ENCODE data around the gene TMEM239. TPM values are rescaled to one million over a fixed set of nuclear protein-coding genes. Genes with fewer than 3 reads are reported as not detected.

Gene TMEM239
- total and polyA plus RNA-seq, 2 of the 8 experiments (the other 6 are each of a cell fraction or from before 2014, with no cell fraction given) = not detected

- peak; percentile 69 for TF ChIP-seq SUZ12 (IDR thresholded peaks at IDR 0.05; ENCODE audit: low read length)
- no peak for TF ChIP-seq FOSL1 (IDR thresholded peaks at IDR 0.05; ENCODE audit: insufficient read depth, low read depth, low read length)
- TF ChIP-seq SIX5 (IDR thresholded peaks at IDR 0.05; ENCODE audit: low read depth, low read length) = no peak
- peak; percentile 54 for TF ChIP-seq KDM4A (IDR thresholded peaks at IDR 0.05; ENCODE audit: low read depth, low read length, severe bottlenecking)
- peak overlapping the region; percentile 15 to 57 (median 28) for H3K4me3 ChIP-seq (ENCODE audit: extremely low read depth in 1 of 4, insufficient read depth in 2 of 4, low read depth in 3 of 4, low read length in 4 of 4)
- H2BK20ac ChIP-seq (ENCODE audit: low read length) = no peak overlapping the region
- peaks cover 20 to 39% (median 31%) of the 10 kb centered on the region in 4 experiments for H3K27me3 ChIP-seq (replicated peaks in 1 of 4; ENCODE audit: control insufficient read depth in 3 of 4, extremely low read depth in 1 of 4, insufficient read depth in 3 of 4, low read length in 3 of 4)
- H3K4ac ChIP-seq (replicated peaks; ENCODE audit: insufficient read length, low read depth, low read length) = no peak overlapping the region
- no peaks in the 10 kb centered on the region for H3K79me2 ChIP-seq (ENCODE audit: control insufficient read depth in 1 of 2, insufficient read depth in 2 of 2, low read length in 2 of 2)
- H3K9me3 ChIP-seq (ENCODE audit: insufficient read depth in 2 of 2, low read depth in 1 of 2, low read length in 1 of 2) = no peaks in the 10 kb centered on the region; a peak in 1 of 4 replicates
- H3K36me3 ChIP-seq (ENCODE audit: control insufficient read depth in 2 of 4, insufficient read depth in 4 of 4, low read length in 3 of 4) = 0 out of 8 replicates have a peak, but pooled peaks cover 0 to 2% (median 0%) of the 10 kb centered on the region in 4 experiments
- H4K8ac ChIP-seq (ENCODE audit: extremely low read depth, insufficient read depth, low read length) = peak overlapping the region; percentile 75
- no peak overlapping the region; the same call in none of the 2 replicates for H2AFZ ChIP-seq (ENCODE audit: low read length)
- no peak overlapping the region for H3K23ac ChIP-seq (ENCODE audit: insufficient read length)
- H3K27ac ChIP-seq (ENCODE audit: low read depth, low read length) = no peak overlapping the region
- H2BK120ac ChIP-seq (replicated peaks; ENCODE audit: low read depth, low read length) = no peak overlapping the region
- DNase-seq (ENCODE audit: low read depth in 1 of 2, low spot score in 2 of 2) = peak in 1 of 2 experiments; percentile 70
- no peak overlapping the region; the same call in 1 of the 2 replicates for H2BK12ac ChIP-seq (ENCODE audit: low read depth, low read length)
- ChIA-PET POLR2A (ENCODE audit: partially characterized antibody) (interaction anchor here (1.4 to 2.8 kb wide), 3 partner anchors 20 to 226 kb away, joined by 4 to 10 read pairs (median 4); partner anchors contain the start of genes MRPS26, PCED1A and VPS16), CTCF (ENCODE audit: partially characterized antibody) (interaction anchor here (0.7 to 1.7 kb wide), 3 partner anchors 24 to 135 kb away, joined by 3 to 4 read pairs (median 4); no protein-coding TSS in a partner anchor)
- FAIRE-seq = no peak
- H2BK15ac ChIP-seq (ENCODE audit: low read length) = 0 out of 2 replicates have a peak overlapping the region, but pooled peaks have one; percentile 72
- H4K5ac ChIP-seq (ENCODE audit: insufficient read length, low read depth, low read length) = no peak overlapping the region
- H4K91ac ChIP-seq (replicated peaks; ENCODE audit: insufficient read length, low read length) = no peak overlapping the region
- no peak overlapping the region for H3K18ac ChIP-seq (ENCODE audit: extremely low read depth, low read length)
- H3K9ac ChIP-seq (replicated peaks in 1 of 4; ENCODE audit: extremely low read depth in 1 of 4, low read depth in 3 of 4, low read length in 3 of 4) = no peak overlapping the region
- H2AK5ac ChIP-seq (ENCODE audit: low read depth, low read length) = no peak overlapping the region
- peak overlapping the region; percentile 72 to 76 for H3K4me2 ChIP-seq (ENCODE audit: insufficient read depth in 1 of 2, low read depth in 2 of 2, low read length in 2 of 2)
- no peak overlapping the region for H3K56ac ChIP-seq (replicated peaks; ENCODE audit: insufficient read length, low read depth, low read length)
- H3K14ac ChIP-seq (ENCODE audit: insufficient read length) = no peak overlapping the region
- H2BK5ac ChIP-seq (ENCODE audit: low read depth, low read length) = no peak overlapping the region; the same call in 1 of the 2 replicates
- no peaks in the 10 kb centered on the region for H4K20me1 ChIP-seq (replicated peaks in 1 of 2; ENCODE audit: control insufficient read depth in 1 of 2, insufficient read depth in 2 of 2, low read length in 2 of 2)
- peaks cover 3% of the 10 kb centered on the region; the same call in 1 of the 2 replicates for H3K23me2 ChIP-seq (ENCODE audit: low read depth, low read length)
- peaks cover 0 to 14% (median 9%) of the 10 kb centered on the region in 4 experiments; a peak in 6 of 7 replicates for H3K4me1 ChIP-seq (replicated peaks in 1 of 4; ENCODE audit: control insufficient read depth in 3 of 4, insufficient read depth in 4 of 4, low read length in 3 of 4)
- 19% methylated on average over 31 of the region's 32 CpGs; no CpG with 5 or more reads in 1 of the 2 experiments for WGBS, 2 experiments (ENCODE audit: extremely low coverage in 1 of 2, insufficient coverage in 1 of 2, insufficient read length in 1 of 2, insufficient replicate concordance in 2 of 2, low coverage in 1 of 2, low lambda C conversion rate in 2 of 2, missing lambda C conversion rate in 1 of 2)
- no peaks in the 10 kb centered on the region for H3K79me1 ChIP-seq (ENCODE audit: low read depth, low read length)
These were observed 4.1 kb downstream of the TMEM239 start for GRCh38 chr20:2820084-2820895.

Data from H1 (cell line).